BE2C (cell line): ENCODE data around the gene GJB4.
"Not testable (repeated sequence)": the region's sequence is repeated elsewhere in the genome, so short reads cannot be mapped to it uniquely, and the experiment has no call there.

ENCODE experiments used
- DNase-seq: peaks from one replicate; pipeline ENCODE4 v3.0.0-alpha.2; 2020
- H3K27me3 ChIP-seq: fragments of 250-450 bp; sonication (Bioruptor Pico); 2 replicates; pipeline ENCODE4 v1.5.1; 2020; ENCODE audit warnings: mild to moderate bottlenecking
- H3K36me3 ChIP-seq: fragments of 250-450 bp; sonication (Bioruptor Pico); 2 replicates; pipeline ENCODE4 v1.5.1; 2020; ENCODE audit warnings: mild to moderate bottlenecking
- H3K4me1 ChIP-seq: fragments of 250-450 bp; sonication (Bioruptor Pico); 2 replicates; pipeline ENCODE4 v1.5.1; 2020
- H3K4me3 ChIP-seq: 2 replicates; pipeline ENCODE4 v1.5.1; 2011; ENCODE audit warnings: low read depth, low read length
- H3K9me3 ChIP-seq: fragments of 250-450 bp; sonication (Bioruptor Pico); 2 replicates; pipeline ENCODE4 v1.5.1; 2020
- TF ChIP-seq, protein P1 (sequence below): IDR thresholded peaks from 2 replicates; pipeline ENCODE4 v1.5.1; 2012; ENCODE audit warnings: mild to moderate bottlenecking, low read depth, low read length

GJB4 gene

GRCh38 chr1:34736692-34737091 lies 22.8 kb upstream of the GJB4 start:
- Histone ChIP-seq H3K27me3 (no peaks in the 10 kb centered on the region), H3K36me3 (no peaks in the 10 kb centered on the region), H3K9me3 (no peaks in the 10 kb centered on the region), H3K4me3 (no peak overlapping the region), H3K4me1 (no peaks in the 10 kb centered on the region)
- DNase-seq = no peak
- TF ChIP-seq, protein P1, sequence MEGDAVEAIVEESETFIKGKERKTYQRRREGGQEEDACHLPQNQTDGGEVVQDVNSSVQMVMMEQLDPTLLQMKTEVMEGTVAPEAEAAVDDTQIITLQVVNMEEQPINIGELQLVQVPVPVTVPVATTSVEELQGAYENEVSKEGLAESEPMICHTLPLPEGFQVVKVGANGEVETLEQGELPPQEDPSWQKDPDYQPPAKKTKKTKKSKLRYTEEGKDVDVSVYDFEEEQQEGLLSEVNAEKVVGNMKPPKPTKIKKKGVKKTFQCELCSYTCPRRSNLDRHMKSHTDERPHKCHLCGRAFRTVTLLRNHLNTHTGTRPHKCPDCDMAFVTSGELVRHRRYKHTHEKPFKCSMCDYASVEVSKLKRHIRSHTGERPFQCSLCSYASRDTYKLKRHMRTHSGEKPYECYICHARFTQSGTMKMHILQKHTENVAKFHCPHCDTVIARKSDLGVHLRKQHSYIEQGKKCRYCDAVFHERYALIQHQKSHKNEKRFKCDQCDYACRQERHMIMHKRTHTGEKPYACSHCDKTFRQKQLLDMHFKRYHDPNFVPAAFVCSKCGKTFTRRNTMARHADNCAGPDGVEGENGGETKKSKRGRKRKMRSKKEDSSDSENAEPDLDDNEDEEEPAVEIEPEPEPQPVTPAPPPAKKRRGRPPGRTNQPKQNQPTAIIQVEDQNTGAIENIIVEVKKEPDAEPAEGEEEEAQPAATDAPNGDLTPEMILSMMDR = no peak

DNA sequence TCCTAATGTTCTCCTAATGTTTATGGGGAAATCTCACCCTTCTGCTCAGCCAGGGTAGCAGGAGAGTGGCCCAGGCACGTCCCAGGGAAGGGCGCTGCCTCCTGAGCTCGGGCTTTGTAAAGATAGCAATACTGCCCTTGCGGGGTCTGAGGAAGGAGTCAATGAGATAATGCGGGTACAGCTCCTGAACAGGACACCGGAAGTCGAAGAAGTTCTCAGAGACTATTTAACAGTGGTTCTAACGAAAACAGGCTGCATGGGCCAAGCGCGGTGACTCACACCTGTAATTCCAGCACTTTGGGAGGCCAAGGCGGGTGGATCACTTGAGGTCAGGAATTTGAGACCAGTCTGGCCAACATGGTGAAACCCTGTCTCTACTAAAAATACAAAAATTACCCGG lies 22.3 kb upstream of the GJB4 start:
- not testable (repeated sequence) for H3K4me3 ChIP-seq, H3K27me3 ChIP-seq, H3K36me3 ChIP-seq, H3K9me3 ChIP-seq, H3K4me1 ChIP-seq, DNase-seq

GRCh38 chr1:34739613-34740012 lies 19.9 kb upstream of the GJB4 start:
- no peak for DNase-seq
- Histone ChIP-seq H3K9me3 (no peaks in the 10 kb centered on the region), H3K4me1 (no peaks in the 10 kb centered on the region), H3K27me3 (no peaks in the 10 kb centered on the region), H3K4me3 (no peak overlapping the region), H3K36me3 (no peaks in the 10 kb centered on the region)
- TF ChIP-seq, protein P1 = no peak

GRCh38 chr1:34740161-34740868 lies 19.2 kb upstream of the GJB4 start:
- no peaks in the 10 kb centered on the region for H3K9me3 ChIP-seq
- H3K36me3 ChIP-seq = no peaks in the 10 kb centered on the region
- TF ChIP-seq, protein P1 = no peak
- DNase-seq = no peak
- no peaks in the 10 kb centered on the region for H3K27me3 ChIP-seq
- H3K4me3 ChIP-seq = no peak overlapping the region
- no peaks in the 10 kb centered on the region for H3K4me1 ChIP-seq

- TF ChIP-seq, protein P1 = peak; percentile 73
- Histone ChIP-seq H3K4me3 (no peak overlapping the region), H3K9me3 (no peaks in the 10 kb centered on the region), H3K27me3 (no peaks in the 10 kb centered on the region), H3K36me3 (no peaks in the 10 kb centered on the region), H3K4me1 (no peaks in the 10 kb centered on the region)
- peak; percentile 78 for DNase-seq
Measured at GRCh38 chr1:34742667-34743270, 16.8 kb upstream of the GJB4 start.

DNA sequence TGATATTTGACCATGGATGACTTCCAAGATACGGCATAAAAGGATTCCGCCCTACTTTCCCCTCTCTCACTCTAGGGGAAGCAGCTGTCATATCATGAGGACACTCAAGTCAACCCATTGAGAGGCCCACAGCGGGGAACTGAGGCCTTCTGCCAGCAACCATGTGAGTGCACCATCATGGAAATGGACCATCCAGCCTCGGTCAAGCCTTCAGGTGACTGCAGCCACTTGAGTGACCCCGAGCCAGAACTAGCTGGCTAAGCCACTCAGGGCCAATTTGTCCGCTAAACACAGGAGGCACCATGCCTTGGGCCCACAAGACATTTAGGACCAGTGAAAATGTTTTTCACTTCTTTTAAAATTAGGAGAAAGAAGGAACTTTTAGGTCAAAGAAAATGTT lies 15.8 kb upstream of the GJB4 start:
- no peak overlapping the region for H3K4me3 ChIP-seq
- no peak for DNase-seq
- no peaks in the 10 kb centered on the region for H3K4me1 ChIP-seq
- no peaks in the 10 kb centered on the region for H3K36me3 ChIP-seq
- TF ChIP-seq, protein P1 = no peak
- H3K27me3 ChIP-seq = no peaks in the 10 kb centered on the region
- H3K9me3 ChIP-seq = no peaks in the 10 kb centered on the region
